ENCODE results near the gene NOXO1. TPM values are rescaled to one million over a fixed set of nuclear protein-coding genes. Genes with fewer than 3 reads are reported as not detected.

The NOXO1 gene
- polyA plus RNA-seq, 1 experiment: not detected

DNA sequence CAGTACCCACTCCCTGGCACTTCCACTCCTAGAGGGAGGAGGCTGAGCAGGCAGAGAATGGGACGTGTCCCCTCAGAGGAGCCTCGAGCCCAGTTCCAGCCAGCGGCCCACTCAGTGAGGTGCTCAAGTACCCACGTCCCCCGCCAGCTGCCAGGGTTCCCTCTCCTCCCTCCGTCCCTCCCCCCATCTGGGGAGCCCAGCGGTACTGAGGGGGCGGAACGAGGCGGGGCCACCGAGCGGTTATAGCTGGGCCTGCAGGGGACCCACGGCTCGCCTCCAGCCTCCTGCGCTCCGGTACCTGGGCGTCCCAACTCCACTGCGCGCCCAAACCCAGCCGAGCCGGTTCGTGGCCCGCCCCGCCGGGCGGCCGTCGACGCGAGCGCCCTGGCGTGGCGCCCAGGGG lies 38.2 kb upstream of the NOXO1 start, which contains the start of gene NPW:
Gene NPW (plus strand): TSS at position 268 of the 403 bp plus-strand sequence.
- H3K27me3 ChIP-seq (ENCODE audit: control insufficient read depth, insufficient read depth, low read length): peaks cover 5% of the 10 kb centered on the region
- ChIA-PET POLR2A (interaction anchor here (0.6 kb wide), 1 partner anchor 136 kb away, joined by 3 read pairs; the partner anchor contains the start of gene TRAF7), CTCF (interaction anchor here (1.6 kb wide), 1 partner anchor 37 kb away, joined by 3 read pairs; no protein-coding TSS in a partner anchor)
- H3K9me3 ChIP-seq (ENCODE audit: control insufficient read depth, insufficient read depth, low read length): no peaks in the 10 kb centered on the region
- DNase-seq (ENCODE audit: low read depth, low spot score): no peak
- H3K4me3 ChIP-seq (ENCODE audit: low read depth, low read length): peak within 1 kb of the TSS; percentile 4; the same call in 1 of the 2 replicates
- H3K27ac ChIP-seq (ENCODE audit: low read depth, low read length): no peak within 1 kb of the TSS
- TF ChIP-seq, protein P1, sequence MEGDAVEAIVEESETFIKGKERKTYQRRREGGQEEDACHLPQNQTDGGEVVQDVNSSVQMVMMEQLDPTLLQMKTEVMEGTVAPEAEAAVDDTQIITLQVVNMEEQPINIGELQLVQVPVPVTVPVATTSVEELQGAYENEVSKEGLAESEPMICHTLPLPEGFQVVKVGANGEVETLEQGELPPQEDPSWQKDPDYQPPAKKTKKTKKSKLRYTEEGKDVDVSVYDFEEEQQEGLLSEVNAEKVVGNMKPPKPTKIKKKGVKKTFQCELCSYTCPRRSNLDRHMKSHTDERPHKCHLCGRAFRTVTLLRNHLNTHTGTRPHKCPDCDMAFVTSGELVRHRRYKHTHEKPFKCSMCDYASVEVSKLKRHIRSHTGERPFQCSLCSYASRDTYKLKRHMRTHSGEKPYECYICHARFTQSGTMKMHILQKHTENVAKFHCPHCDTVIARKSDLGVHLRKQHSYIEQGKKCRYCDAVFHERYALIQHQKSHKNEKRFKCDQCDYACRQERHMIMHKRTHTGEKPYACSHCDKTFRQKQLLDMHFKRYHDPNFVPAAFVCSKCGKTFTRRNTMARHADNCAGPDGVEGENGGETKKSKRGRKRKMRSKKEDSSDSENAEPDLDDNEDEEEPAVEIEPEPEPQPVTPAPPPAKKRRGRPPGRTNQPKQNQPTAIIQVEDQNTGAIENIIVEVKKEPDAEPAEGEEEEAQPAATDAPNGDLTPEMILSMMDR (IDR thresholded peaks at IDR 0.05; ENCODE audit: low read depth, low read length): no peak

DNA sequence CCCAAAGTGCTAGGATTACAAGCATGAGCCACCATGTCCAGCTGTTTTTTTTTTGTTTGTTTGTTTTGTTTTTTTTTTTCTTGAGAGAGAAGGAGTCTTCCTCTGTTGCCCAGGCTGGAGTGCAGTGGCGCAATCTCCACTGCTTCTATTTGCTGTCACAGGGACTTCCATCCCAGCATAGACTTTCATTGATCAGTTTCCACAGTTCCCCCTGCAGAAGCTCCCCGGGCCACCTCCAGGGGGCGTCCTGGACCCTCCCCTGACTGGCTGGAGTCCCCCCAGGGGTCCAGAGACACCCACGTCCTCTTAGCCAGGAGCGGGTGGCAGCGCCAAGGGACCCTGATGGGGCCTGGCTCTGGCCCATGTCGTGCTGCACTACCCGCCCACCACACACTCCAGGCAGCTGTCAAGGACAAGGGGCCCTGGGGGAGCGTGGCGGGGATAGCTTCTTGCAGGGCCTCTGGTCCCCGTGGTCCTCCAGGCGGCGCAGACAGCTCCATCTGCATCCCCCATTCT lies 35.2 kb upstream of the NOXO1 start:
- no peak for DNase-seq (ENCODE audit: low read depth, low spot score)
- H3K9me3 ChIP-seq (ENCODE audit: control insufficient read depth, insufficient read depth, low read length): no peaks in the 10 kb centered on the region
- TF ChIP-seq, protein P1 (IDR thresholded peaks at IDR 0.05; ENCODE audit: low read depth, low read length): peak; percentile 45
- CTCF ChIA-PET: interaction anchor here (0.8 to 1.6 kb wide), 3 partner anchors 8 to 124 kb away, joined by 3 to 8 read pairs (median 4); no protein-coding TSS in a partner anchor
- peaks cover 5% of the 10 kb centered on the region for H3K27me3 ChIP-seq (ENCODE audit: control insufficient read depth, insufficient read depth, low read length)
- POLR2A ChIA-PET: interaction anchor here (0.7 to 1.2 kb wide), 4 partner anchors 9 to 139 kb away, joined by 3 to 9 read pairs (median 4); partner anchors contain the start of genes RPS2 and TRAF7
- H3K4me3 ChIP-seq (ENCODE audit: low read depth, low read length): no peak overlapping the region
- H3K27ac ChIP-seq (ENCODE audit: low read depth, low read length): no peak overlapping the region

DNA sequence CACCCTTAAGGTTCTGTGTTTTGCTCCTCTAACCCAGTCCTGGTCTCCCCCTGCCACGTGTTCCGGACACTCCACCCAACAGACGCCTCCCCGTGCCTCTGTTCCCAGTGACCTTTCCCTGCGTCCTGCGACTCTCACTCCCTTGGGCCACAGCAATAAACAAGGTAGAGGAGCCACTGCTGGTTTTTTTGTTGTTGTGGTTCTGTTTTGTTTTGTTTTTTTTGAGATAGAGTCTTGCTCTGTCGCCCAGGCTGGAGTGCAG lies 34.6 kb upstream of the NOXO1 start:
- no peak overlapping the region for H3K27ac ChIP-seq (ENCODE audit: low read depth, low read length)

DNA sequence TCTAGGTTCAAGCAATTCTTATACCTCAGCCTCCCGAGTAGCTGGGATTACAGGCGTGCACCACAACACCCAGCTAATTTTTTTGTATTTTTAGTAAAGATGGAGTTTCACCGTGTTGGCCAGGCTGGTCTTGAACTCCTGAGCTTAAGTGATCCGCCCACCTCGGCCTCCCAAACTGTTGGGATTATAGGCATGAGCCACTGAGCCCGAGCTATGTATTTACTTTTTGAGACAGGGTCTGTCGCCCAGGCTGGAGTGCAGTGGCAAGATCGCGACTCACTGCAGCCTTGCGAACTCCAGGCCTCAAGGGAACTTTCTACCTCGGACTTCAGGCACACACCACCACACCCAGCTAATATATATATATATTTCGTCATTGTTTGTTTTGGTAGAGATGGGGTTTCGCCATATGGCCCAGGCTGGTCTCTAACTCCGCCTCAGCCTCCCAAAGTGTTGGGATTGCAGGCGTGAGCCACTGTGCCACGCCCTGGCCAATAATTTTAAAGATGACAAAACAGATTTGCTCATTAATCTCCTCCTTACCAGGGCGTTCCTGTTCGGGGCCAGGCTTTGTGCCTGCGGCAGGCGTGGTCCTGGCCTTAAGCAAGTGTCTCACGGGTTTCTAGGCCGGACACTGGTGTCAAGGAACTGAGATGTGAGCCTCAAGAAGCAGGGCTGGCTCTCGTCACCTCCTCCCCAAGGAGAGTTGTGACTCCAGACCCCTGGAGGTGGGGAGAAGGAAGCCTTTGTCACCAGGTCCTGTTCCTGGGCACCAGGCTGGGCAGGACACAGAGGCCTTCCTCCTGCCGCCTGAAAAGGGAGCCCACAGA lies 34.1 kb upstream of the NOXO1 start:
- peaks cover 5% of the 10 kb centered on the region for H3K27me3 ChIP-seq (ENCODE audit: control insufficient read depth, insufficient read depth, low read length)
- H3K27ac ChIP-seq (ENCODE audit: low read depth, low read length): no peak overlapping the region
- ChIA-PET POLR2A (interaction anchor here (0.7 kb wide), 1 partner anchor 140 kb away, joined by 3 read pairs; the partner anchor contains the start of gene TRAF7), CTCF (no interaction called here)
- no peaks in the 10 kb centered on the region for H3K9me3 ChIP-seq (ENCODE audit: control insufficient read depth, insufficient read depth, low read length)
- DNase-seq (ENCODE audit: low read depth, low spot score): no peak
- TF ChIP-seq, protein P1 (IDR thresholded peaks at IDR 0.05; ENCODE audit: low read depth, low read length): no peak
- H3K4me3 ChIP-seq (ENCODE audit: low read depth, low read length): no peak overlapping the region

More for the DNA sequence above, 34.6 kb upstream of the NOXO1 start:
- peaks cover 5% of the 10 kb centered on the region for H3K27me3 ChIP-seq (ENCODE audit: control insufficient read depth, insufficient read depth, low read length)
- H3K4me3 ChIP-seq (ENCODE audit: low read depth, low read length): no peak overlapping the region
- ChIA-PET POLR2A (interaction anchor here (0.7 to 1.2 kb wide), 3 partner anchors 51 to 139 kb away, joined by 3 to 5 read pairs (median 4); partner anchors contain the start of genes RPS2 and TRAF7), CTCF (interaction anchor here (0.8 to 1.6 kb wide), 3 partner anchors 8 to 124 kb away, joined by 3 to 8 read pairs (median 4); no protein-coding TSS in a partner anchor)
- DNase-seq (ENCODE audit: low read depth, low spot score): no peak
- H3K9me3 ChIP-seq (ENCODE audit: control insufficient read depth, insufficient read depth, low read length): no peaks in the 10 kb centered on the region
- TF ChIP-seq, protein P1 (IDR thresholded peaks at IDR 0.05; ENCODE audit: low read depth, low read length): no peak

All from AG04450 (cell line).